ENCODE results near the gene GATD1.

The GATD1 gene

DNA sequence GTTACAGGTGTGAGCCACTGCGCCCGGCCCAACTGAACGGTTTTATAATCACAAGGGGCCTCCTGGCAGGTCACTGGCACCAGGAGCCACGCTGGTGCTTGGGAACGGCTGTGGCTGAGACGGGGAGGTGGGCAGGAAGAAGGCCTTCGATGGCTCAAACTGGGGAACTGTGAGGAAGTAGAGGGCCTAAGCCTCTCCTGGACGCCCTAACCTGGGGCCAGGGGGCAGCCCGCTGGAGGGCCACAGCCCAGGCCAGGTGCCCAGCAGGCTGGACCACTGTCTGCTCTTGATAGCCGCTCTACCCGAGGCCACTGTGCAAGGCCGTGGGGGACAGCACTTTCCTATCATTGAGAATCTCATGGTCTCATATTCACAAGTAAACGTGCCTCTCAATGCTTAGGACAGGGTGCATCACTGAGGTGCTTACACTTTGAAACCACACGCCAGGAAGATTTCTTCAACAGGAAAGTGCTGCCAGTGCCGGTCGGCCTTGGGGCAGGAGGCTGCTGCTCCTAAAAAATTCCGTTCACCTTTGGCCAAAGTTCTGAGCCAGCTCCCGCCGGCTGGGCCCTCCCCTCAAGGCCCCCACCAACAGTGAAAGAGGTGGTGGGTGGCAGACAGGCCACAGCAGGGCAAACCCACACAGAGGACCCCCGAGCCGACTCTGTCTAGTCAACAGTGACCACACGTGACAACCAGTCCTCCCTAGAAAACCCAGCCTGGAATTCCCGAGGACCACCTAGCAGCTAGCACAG is 7.2 kb downstream of the GATD1 start:
- TF ChIP-seq, protein P1, sequence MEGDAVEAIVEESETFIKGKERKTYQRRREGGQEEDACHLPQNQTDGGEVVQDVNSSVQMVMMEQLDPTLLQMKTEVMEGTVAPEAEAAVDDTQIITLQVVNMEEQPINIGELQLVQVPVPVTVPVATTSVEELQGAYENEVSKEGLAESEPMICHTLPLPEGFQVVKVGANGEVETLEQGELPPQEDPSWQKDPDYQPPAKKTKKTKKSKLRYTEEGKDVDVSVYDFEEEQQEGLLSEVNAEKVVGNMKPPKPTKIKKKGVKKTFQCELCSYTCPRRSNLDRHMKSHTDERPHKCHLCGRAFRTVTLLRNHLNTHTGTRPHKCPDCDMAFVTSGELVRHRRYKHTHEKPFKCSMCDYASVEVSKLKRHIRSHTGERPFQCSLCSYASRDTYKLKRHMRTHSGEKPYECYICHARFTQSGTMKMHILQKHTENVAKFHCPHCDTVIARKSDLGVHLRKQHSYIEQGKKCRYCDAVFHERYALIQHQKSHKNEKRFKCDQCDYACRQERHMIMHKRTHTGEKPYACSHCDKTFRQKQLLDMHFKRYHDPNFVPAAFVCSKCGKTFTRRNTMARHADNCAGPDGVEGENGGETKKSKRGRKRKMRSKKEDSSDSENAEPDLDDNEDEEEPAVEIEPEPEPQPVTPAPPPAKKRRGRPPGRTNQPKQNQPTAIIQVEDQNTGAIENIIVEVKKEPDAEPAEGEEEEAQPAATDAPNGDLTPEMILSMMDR (IDR thresholded peaks at IDR 0.05): no peak

DNA sequence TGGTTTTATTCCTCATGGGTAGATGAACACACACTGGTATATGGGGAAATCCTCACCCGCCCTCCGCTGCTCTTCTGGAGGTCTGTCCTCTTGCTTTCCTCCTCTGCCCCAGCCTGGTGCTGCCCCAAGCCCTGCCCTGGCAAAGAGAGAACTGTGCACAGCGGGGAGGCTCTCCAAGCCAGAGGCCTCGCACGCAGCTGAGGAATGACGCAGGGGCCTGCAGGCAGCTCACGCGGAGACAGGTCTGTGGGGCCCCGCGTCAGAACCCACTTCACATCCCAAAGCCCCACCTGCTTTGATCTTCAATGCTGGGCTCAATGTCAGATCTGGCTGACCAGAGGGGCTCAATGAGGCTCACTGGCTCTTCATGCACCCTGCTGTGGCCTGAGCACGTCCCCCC is 10.0 kb downstream of the GATD1 start:
- TF ChIP-seq, protein P1 (IDR thresholded peaks at IDR 0.05): no peak

DNA sequence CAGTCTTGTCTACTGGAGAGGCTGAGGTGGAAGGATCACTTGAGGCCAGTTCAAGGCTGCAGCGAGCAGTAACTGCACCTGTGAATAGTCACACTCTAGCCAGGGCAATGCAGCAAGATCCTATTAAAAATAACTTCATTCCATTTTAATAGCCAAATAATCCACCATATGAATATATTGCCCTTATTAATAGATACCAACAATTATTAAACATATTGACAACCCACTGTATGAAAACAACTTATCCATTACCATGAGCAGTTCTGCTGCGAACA is 10.4 kb downstream of the GATD1 start:
- TF ChIP-seq, protein P1 (IDR thresholded peaks at IDR 0.05): no peak

DNA sequence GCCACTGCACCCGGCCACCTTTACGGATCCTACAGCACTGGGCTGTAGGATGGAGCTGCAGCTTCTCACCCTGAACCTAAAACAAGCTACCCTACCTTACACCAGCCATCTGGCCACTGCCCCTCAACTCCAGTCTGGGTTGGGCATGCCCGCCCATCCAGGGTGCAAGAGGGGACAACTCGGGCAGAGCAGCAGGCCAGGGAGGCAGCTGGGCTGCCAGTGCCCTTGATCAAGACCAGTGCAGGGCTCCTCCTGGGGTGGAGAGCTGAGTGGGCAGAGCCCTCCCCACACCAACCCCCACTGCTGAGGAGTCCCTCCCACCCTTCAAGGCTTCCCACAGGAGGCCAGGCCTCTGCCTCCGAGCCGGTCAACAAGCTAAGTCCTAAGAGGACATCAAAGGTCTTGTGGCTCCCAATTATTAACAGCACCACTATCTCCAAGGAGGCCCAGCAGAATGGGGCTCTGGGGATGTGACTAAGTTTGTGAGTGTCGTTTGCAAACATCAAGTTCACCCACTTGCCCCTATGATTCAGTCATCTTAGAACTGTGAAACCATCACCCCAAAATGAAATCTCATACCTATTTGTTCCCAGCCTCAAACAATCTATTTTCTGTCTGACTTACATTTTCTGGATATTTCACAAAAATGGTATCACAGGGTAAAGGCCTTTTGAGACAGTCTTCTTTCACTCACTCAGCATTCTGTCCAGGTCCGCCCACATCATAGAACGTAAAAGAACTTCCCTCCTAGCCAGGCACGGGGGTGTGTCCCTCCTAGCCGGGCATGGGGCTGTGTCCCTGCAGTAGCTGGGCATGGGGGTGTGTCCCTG is 11.0 kb downstream of the GATD1 start:
- TF ChIP-seq, protein P1 (IDR thresholded peaks at IDR 0.05): no peak

DNA sequence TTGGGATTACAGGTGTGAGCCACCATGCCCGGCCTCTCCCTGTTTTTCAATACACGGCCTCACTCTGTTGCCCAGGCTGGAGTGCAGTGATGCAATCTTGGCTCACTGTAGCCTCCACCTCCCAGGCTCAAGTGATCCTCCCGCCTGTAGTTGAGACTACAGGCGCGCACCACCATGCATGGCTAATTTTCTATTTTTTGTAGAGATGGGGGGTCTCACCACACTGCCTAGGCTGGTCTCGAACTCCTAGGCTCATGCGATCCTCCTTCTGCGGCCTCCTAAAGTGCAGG is 11.5 kb downstream of the GATD1 start:
- TF ChIP-seq, protein P1 (IDR thresholded peaks at IDR 0.05): no peak

DNA sequence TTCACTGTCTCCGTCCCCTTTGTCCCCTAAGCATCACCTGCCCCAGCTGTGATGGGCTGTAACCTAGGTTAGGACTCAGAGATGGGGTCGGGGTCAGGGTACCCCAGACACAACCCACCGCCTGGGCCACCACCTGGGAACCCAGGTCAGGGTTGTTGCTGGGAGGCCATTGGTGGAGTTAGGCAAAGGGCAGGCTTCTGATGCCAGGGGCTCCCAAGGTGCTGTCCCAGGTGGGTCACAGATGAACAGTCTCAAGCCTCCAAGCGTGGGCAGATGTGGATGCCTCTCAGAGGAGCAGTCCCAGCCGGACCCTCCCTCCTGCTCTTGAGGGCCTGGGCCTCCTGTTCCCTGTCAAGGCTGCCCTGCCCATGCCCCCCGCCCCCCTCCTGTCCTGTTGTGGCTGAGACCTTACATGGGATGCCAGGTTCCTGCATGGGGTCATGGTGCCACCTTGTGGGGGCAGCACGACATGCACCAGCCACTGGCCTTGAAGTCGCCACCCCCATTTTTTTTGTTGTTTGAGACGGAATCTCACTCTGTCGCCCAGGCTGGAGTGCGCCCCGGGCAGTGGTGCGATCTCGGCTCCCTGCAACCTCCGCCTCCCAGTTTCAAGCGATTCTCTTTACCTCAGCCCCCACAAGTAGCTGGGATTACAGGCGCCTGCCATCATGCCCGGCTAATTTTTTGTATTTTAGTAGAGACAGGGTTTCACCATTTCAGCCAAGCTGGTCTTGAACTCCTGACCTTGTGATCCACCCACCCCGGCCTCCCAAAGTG is 12.1 kb downstream of the GATD1 start:
- TF ChIP-seq, protein P1 (IDR thresholded peaks at IDR 0.05): peak; percentile 58

DNA sequence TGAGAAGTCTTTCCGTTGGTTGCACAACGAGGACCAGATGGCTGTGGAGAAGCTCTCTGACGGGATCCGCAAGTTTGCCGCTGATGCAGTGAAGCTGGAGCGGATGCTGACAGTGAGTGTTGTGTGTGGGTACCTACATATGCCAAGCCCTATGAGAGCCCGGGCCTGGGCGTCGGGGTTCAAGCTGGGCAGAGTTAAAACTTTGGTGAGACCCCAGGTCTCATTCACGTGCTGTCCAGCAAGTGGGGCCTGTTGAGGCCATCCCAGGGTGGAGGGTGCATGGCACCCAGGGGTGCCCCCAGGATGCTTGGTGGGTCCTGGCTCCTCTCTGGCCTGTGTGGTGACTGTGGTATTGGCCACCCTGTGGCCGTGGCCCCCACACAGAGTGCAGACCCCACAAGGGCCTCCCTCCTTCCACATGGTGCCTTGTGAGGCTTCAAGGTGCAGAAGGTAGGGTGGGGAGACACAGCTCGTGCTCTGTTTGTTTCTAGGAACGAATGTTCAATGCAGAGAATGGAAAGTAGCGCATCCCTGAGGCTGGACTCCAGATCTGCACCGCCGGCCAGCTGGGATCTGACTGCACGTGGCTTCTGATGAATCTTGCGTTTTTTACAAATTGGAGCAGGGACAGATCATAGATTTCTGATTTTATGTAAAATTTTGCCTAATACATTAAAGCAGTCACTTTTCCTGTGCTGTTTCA is 12.8 kb downstream of the GATD1 start:
- TF ChIP-seq, protein P1 (IDR thresholded peaks at IDR 0.05): no peak
